Frontal cortex (tissue), 4 donors: Measurements from ENCODE around the gene ELL. TPM values are rescaled to one million over a fixed set of nuclear protein-coding genes. Genes with fewer than 3 reads are reported as not detected.
"Not testable (repeated sequence)": the region's sequence is repeated elsewhere in the genome, so short reads cannot be mapped to it uniquely, and the experiment has no call there.

Source experiments
- DNase-seq, 2 donors: peaks; one replicate each; pipeline ENCODE4 v3.0.0; 2012; ENCODE audit warnings: low spot score in 2 of 2
- FAIRE-seq: peaks from 2 replicates; lab custom pipeline; 2012; peaks lifted over from hg19 to GRCh38; lab: Jason Lieb, UNC
- total RNA-seq: library from RNA; depleted of rRNA; stranded (reverse); fragments of >200 nt; gene quantifications from one replicate; pipeline ENCODE4 v1.2.3, GENCODE V29; 2014
- donor health status: control.
- donor health status: control.
- donor health status: control.

The ELL gene
- total RNA-seq, 1 donor from 2014 or later = 7.7 TPM

- FAIRE-seq (no peak), DNase-seq (peak in 1 of 2 donors; percentile 69)
Observed at GRCh38 chr19:18417250-18418028, 104.4 kb downstream of the ELL start.

- no peak for FAIRE-seq
Observed at GRCh38 chr19:18416778-18417249, 105.1 kb downstream of the ELL start.

GRCh38 chr19:18415178-18415867, 106.5 kb downstream of the ELL start:
- FAIRE-seq = no peak

More at GRCh38 chr19:18416778-18417249, 105.1 kb downstream of the ELL start:
- peak; percentile 72 to 74 for DNase-seq

DNA sequence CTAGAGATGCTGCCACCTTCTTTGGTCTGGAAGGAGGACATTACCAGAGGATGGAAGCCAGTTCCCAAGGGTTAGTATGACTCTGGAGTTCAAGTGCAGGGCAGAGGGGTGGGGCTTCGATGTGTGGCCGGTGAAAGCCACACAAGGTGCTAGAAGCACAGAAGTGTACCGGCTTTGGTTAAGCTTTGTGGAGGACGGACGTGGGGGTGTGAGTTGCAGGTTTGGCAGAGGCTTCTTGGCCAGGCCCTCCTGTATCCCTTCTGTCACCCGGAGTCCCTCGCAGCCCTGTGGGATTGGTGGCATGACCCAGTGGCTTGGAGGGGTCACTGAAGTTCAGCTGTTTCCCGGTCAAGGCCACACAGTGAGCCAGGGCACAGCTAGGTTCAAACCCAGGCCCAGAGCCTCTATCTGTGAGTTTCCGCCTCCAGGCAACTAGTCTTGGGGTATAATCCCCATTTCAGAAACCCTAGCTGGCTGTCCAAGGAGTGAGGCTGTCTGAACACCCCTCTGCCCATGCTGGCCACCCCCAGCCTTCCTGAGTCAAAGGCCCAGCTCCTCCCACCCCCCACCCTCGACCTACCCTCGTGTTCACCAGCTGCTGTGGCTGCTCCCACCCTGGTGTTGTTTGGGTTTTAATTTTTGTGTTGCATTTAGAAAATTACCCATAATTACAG, 107.2 kb downstream of the ELL start:
- DNase-seq = no peak

More at GRCh38 chr19:18415178-18415867, 106.5 kb downstream of the ELL start:
- DNase-seq = no peak

DNA sequence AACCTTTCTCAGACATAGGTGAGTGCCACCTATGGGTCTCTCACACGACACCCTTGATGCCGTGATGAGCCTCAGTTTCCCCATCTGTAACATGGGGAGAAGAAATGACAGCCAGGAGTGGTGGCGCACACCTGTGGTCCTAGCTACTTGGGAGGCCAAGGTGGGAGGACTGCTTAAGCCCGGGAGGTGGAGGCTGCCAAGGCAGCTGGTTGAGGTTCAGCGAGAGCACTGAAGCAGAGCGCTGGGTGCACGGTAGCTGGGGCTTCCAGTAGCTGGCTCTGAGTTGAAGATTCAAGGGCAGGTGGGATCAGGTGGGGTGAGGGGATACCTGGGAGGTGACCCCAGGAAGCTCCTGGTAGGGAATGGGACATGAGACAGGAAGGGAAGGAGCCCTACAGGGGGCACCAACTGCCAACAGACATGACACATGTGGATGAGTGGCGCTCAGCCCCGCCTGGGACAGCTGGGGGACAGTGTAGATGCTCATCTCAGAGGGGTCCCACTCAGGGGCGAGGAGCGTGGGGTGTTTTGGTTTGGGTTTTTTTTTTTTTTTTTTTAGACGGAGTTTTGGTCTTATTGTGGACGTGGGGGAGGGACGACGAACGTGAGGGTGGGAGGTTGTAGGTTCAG, 109.1 kb downstream of the ELL start:
- DNase-seq (no peak), FAIRE-seq (no peak)

More for the DNA sequence above, 107.2 kb downstream of the ELL start:
- FAIRE-seq = no peak

GRCh38 chr19:18408053-18408476, 113.8 kb downstream of the ELL start:
- FAIRE-seq = no peak
- DNase-seq = no peak

DNA sequence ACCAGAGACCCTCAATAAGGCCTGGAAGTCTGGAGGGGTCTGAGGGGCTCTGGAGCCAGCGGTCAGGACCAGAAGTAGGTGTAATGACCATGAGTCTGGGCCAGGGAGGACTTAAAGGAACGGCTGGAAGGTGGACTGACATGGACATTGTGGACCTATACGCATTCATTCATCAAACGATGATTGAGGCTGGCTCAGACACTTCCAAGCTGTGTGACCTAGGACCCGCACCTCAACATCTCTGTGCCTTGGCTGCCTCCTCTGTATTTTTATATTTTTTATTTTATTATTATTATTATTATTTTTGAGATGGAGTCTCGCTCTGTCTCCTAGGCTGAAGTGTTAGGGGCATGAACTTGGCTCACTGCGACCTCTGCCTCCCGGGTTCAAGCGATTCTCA, 115.1 kb downstream of the ELL start:
- DNase-seq (no peak), FAIRE-seq (no peak)

- FAIRE-seq, DNase-seq: not testable (repeated sequence)
Observed at GRCh38 chr19:18405754-18406153, 116.1 kb downstream of the ELL start.

- not testable (repeated sequence) for DNase-seq, FAIRE-seq
Observed at GRCh38 chr19:18402455-18403248, 119.2 kb downstream of the ELL start.

- DNase-seq (no peak), FAIRE-seq (no peak)
Observed at GRCh38 chr19:18401580-18402112, 120.2 kb downstream of the ELL start.

- DNase-seq (no peak), FAIRE-seq (no peak)
Observed at GRCh38 chr19:18399008-18399407, 122.9 kb downstream of the ELL start.

- FAIRE-seq = no peak
Observed at GRCh38 chr19:18397242-18398202, 124.3 kb downstream of the ELL start, which contains the start of gene LRRC25. Gene LRRC25 (minus strand): TSS chr19:18397622. CDS start chr19:18396963, 659 bp downstream.

DNA sequence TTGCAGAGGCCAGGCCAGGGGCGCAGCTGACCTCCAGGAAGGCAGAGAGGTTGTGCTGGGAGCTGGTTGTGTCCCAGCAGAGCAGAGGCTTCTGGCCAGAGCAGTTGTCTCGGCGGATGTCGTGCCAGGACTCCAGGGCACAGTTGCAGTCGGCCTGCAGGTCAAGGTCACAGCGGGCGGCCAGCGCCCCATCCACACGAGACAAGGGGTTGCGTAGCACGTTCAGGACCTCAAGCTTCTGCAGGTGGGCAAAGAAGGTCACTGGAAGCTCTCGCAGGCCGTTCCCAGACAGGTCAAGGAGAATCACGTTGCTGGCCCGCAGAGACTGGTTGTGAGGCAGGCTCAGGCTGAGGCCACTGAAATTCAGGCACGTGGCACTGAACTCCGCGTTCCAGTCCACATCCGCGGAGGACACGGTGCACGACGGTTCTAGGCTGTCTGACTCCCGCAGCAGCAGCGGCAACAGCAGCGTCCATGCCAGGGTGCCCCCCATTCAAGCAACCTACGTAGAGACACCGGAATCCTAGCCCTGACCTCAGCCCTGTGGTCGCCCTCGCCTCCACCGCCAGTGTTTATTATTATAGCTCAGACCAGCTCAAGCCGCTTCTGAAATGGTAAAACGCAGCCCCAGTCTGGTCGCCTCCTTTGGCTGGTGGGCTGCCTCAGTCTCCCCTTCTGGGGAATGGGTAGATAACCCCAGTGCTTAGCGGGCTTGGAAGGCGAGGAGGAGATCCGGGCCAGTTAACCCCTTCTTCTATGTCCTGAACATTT, 125.2 kb downstream of the ELL start:
- FAIRE-seq = no peak
- no peak for DNase-seq

More at GRCh38 chr19:18397242-18398202, 124.3 kb downstream of the ELL start, which contains the start of gene LRRC25:
- no peak for DNase-seq

- DNase-seq (no peak), FAIRE-seq (no peak)
Observed at GRCh38 chr19:18393836-18394235, 128.0 kb downstream of the ELL start.

- no peak for FAIRE-seq
- no peak for DNase-seq
Observed at GRCh38 chr19:18392926-18393325, 128.9 kb downstream of the ELL start.
